Body of pancreas (tissue), 4 donors: ENCODE data around the gene ALDOC.

ENCODE experiments used
- CTCF ChIP-seq, 7 experiments: fragments of 450-650 bp in 4 of 7; fragments of 200-600 bp in 3 of 7; sonication (generic) in 3 of 7; IDR thresholded peaks; one replicate each; pipeline ENCODE4 v1.5.1; 2016 to 2019; ENCODE audit warnings: antibody characterized with exemption in 7 of 7
- POLR2A ChIP-seq, 3 donors: fragments of 450-650 bp; IDR thresholded peaks; one replicate each; pipeline ENCODE4 v1.6.1; 2016; ENCODE audit warnings: antibody characterized with exemption in 3 of 3, mild to moderate bottlenecking in 2 of 3

GRCh38 chr17:28610376-28610775, 33.7 kb upstream of the ALDOC start:
- TF ChIP-seq CTCF (IDR thresholded peaks at IDR 0.05): no peak
- TF ChIP-seq POLR2A (IDR thresholded peaks at IDR 0.05): no peak
